Kidney glomerular epithelial cell (primary cell): ENCODE measurements around the gene UBR2.
"Not testable (repeated sequence)": the region's sequence is repeated elsewhere in the genome, so short reads cannot be mapped to it uniquely, and the experiment has no call there.

Source experiments
- DNase-seq: peaks from one replicate; lab custom pipeline; 2025; lab: John Stamatoyannopoulos, UW

The UBR2 gene

DNA sequence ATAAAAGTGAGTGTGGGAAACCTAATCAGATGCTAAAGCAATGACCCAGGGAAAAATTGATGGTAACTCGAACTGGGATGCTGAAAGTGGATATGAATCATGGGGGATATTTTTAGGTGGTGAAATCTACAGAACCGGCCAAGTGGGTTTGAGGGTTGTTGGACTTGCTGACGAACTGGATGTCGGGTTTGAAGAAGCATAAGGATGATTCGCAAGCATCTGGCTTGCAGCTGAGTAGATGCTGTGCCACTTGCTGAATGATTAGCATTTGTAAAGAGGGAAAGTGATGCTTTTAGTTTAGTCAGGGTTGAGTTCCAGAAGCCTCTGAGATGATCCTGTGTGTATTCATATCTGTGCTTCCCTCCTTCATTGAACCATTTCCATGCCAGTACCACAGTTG, 54.9 kb downstream of the UBR2 start:
- no peak for DNase-seq

DNA sequence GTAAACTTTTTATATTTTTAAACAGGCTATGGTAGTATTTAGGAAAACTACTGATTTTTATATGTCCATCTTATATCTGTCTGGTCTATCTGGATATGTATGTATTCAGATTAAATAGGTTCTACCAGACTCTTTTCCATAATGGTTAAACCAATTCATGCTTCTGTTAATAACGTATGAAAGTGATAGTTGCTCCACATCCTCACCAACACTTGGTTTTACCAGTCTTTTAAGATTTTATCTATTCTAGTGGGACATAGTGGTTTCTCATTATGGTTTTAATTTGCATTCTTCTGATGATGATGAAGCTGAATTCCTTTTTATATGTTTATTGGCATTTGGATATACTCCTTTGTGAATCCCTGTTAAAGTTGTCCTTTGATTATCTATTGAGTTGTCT, 56.1 kb downstream of the UBR2 start:
- no peak for DNase-seq

DNA sequence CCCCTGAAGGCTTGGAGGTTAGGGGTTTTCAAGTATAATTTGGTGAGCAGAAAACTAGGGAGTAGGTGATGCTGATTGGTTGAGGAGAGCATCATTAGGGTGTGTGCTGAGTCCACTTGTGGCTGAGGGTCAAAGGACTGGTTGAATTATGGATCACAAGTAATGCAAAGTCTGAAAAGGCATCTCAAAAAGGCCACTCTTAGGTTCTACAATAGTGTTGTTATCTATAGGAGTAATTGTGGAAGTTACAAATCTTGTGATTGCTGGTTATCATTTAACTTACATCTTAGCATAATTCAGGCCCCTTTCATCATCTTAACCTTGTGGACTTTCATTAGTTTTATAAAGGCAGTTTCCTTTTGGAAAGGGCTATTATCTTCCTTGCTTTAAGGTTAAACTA, 60.8 kb downstream of the UBR2 start:
- DNase-seq, result no peak

DNA sequence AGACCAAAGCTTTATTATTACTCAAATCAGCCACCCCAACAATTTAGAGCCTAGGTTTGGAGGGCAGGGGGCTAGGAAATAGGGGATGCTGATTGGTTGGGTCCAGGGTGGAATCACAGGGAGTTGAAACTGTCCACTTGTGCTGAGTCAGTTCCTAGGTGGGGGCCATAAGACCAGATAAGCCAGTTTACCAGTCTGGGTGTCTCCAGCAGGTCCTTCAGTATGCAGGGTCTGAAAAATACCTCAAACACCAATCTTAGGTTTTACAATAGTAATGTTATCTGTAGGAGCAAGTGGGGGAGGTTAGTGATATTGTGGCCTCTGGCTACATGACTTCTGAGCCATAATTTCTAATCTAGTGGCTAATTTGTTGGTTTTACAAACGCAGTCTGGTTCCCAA, 63.2 kb downstream of the UBR2 start:
- no peak for DNase-seq

DNA sequence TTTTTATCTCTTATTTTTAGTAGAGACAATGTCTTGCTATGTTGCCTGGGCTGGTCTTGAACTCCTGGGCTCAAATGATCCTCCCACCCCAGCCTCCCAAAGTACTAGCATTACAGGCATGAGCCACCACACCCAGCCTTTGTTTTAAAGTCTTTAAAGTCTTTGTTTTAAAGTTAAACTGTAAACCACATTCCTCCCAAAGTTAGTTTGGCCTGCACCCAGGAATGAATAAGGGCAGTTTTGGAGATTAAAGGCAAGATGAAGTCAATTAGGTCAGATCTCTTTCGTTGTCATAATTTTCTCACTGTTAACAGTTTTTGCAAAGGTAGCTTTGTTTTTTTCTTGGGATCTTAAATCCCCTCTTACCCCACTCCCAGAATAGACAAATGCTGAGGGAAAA, 63.8 kb downstream of the UBR2 start:
- DNase-seq, result no peak

DNA sequence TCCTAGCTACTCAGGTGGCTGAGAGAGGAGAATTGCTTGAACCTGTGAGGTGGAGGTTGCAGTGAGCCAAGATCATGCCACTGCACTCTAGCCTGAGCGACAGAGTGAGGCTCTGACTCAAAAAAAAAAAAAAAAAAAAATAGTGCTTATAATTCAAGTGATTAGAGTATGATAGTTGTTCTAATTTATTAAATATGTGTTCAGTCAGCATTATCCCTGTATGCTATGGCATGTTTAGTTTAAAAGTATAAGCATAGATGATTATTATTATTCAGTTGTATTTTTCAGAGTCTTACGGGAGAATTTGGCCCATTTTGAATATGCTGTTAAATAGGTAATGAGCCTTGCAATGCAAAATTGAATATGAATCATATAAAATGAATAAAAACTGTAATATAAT, 64.8 kb downstream of the UBR2 start:
- DNase-seq, result no peak

DNA sequence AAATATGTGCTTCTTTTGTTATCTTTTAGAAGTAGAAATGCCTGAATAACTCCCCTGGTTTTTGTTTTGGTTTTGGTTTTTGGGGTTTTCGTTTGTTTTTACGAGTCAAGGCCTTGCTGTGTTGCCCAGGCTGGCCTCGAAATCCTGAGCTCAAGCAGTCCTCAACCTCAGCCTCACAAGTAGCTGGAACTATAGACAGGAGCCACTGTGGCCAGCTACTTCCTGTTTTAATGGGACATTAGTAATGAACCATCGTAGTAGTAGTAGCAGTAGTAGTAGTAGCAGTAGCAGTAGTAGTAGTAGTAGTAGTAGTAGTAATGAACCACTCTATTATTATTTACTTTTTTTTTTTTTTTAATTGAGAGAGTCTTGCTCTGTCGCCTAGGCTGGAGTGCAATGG, 66.0 kb downstream of the UBR2 start:
- no peak for DNase-seq

DNA sequence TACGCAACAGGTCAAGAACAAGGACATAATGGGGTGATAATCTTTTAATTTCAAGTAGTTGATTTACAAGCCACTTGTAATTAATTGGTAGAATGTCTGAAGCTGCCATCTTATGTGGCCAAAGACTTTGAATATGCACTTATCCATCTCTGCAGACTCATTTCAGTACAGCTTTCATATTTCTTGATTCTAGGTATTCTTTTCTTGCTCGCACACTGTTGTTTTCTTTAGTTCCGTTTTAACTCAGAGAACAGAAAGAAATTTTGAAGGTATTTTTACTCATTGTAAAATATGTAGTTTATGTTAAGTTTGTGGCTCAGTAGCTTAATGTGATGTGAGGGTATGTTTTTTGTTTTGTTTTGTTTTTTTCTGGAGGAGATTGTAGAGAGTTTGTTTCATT, 73.9 kb downstream of the UBR2 start:
- no peak for DNase-seq

DNA sequence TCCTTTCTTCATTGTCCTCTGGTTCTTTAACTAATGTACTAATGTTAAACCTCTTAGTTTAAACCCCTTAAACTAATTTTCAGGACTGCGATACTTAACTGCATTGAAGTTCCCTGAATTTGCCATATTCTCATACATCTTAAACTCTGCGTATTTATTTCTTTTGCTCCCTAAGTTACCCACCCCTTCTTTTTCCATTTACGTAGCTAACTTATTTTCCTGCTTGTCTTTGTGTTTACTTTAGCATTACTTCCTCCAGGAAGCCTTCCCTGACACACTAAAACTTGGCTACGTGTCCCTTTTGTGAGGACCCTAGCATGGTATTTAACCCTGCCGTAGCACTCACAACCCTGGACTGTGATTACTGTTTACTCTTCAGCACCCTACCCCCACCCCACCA, 79.0 kb downstream of the UBR2 start:
- no peak for DNase-seq

DNA sequence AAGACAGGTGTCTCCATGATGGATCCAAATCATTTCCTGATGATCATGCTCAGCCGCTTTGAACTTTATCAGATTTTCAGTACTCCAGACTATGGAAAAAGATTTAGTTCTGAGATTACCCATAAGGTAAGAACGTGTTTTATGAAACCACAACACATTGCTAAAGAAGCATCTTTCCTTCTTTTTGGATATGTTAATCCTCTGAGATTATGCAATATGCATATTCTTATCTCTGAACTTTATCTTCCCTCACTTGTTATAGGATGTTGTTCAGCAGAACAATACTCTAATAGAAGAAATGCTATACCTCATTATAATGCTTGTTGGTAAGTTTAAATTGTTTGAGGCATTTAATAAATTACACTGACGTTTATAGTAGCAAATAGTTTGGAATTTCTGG, 80.4 kb downstream of the UBR2 start:
- no peak for DNase-seq

DNA sequence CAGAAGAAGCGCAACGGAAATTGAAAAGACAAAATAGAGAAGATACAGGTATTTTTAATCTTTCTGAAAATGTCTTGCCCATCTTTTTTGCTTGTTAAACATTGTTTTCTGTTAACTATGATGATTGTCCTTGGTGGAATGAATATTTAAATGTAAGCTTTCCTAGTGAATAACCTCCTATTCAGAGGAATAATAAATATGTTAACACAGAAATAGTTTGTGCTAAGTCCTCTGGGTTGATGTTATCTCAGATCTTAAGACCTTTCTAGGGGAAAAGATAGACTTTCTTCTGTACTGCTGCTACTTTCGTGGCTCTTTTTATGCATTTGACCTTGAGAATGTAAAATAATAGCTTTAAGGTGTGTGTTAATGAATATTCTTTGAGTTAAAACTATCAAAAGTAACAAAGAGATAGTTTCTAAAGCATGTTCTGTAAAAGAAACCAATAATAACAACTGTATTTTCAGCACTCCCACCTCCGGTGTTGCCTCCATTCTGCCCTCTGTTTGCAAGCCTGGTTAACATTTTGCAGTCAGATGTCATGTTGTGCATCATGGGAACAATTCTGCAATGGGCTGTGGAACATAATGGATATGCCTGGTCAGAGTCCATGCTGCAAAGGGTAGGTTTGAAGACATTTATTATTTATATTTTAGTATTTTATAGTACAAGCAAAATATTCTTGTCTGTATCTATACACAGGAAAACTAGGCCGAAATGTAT, 88.4 kb downstream of the UBR2 start:
- DNase-seq, result no peak

DNA sequence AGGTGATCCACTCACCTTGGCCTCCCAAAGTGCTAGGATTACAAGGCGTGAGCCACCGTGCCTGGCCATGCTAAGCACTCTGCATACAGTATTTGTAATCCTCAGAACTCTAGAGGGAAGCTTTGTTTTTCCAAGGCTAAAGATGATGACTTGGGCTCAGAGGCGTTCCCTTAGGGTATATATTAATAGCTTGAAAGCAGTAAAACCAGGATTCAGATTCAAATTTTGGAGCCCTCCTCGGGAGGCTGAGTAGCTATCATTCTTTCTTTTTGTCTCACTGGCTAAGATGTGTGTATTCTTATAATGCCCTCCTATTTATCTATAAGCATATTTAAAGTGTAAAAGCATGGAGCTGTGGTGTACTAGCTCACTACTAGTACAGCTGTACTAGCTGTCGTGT, 90.0 kb downstream of the UBR2 start:
- DNase-seq, result no peak

DNA sequence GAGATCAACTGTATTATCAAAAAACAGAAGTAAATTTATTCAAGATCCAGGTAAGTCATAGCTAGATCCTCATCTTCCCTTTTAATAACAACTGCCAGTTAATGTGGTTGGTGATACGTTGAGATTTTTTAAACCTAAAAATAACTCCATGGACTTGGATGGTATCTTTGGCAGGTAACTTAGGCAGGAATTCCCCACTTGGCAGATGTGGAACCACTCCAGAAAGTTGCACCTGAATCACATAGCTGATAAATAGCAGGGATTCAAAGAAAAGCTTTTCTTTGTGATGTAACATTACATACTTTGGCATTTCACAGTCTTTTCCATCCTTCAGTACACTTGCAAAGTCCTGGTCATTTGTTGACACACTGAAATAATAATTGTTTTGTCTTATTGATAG, 96.0 kb downstream of the UBR2 start:
- no peak for DNase-seq

DNA sequence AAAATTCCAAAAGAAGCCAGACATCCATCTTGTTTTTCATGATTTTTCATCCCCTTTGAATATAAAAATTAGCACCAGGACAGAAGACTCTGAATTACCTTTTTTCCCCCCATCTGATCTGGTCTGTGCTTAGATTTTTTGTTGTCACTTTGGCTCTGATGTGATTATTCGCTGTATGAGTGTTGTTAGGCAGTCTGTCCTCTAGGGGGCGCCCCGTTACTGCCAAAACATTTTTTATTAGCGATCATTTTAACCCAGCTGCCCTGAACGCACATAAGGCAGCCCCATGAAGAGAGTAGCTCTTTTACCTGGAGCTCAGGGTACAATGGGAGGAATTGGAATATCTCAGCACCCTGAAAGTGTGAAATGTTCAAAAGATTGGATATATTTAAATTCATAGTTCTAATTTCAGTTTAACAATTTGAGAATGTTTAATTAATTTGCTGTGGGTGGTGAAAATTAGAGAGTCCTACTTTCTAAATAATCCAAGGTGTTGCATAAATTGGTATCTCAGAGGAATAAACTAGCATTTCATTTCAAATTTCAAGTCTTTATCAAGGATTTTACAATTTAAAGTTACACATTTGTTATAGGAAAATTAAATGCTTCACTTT, 97.8 kb downstream of the UBR2 start:
- peak; percentile 62 for DNase-seq

DNA sequence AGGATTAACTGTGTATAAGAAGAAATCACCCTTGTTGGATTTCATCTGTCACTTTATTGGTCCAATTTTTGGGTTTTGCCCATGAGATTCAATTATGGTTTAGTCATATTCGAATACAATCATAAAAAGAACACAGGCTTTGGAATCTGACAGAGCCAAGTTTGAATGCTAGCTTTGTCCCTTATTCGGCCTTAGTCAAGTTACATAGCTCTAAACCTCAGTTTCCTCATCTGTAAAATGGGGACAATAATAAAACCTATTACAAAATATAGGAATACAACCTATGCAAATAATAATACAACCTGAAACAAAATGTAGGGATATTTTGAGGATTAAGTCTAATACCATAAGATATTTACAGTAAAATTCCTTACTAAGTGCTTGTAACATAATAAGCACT, 100.9 kb downstream of the UBR2 start:
- no peak for DNase-seq

DNA sequence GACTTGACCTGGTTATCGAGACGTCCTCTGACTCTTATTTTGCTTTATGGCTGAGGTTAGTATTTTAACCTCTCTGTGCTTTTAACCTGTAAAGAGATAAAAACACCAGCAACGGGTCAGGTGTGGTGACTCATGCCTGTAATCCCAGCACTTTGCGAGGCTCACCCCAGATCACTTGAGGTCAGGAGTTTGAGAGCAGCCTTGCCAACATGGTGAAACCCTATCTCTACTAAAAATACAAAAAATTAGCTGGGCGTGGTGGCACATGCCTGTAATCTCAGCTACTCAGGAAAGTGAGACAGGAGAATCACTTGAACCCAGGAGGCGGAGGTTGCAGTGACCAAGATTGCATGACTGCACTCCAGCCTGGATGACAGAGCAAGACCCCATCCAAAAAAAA, 110.5 kb downstream of the UBR2 start:
- DNase-seq, result not testable (repeated sequence)

DNA sequence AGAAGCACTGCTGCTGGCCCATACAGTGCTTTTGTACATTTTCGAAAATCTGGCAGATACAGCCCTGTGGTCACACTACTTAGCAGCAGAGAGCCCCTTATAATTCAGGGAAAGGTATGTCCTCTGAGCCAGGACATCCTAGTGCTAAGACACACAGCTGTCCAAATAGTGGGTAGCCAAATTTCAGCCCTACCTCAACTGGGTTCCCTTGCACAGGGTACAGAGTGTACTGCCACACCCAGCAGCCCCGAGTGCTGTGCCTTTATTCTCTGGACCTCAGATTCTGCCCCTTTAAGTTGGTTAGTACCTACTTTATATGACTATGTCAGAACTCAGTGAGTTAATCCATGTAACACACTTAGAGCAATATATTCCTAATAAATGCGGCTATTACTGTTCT, 111.0 kb downstream of the UBR2 start:
- DNase-seq, result no peak

DNA sequence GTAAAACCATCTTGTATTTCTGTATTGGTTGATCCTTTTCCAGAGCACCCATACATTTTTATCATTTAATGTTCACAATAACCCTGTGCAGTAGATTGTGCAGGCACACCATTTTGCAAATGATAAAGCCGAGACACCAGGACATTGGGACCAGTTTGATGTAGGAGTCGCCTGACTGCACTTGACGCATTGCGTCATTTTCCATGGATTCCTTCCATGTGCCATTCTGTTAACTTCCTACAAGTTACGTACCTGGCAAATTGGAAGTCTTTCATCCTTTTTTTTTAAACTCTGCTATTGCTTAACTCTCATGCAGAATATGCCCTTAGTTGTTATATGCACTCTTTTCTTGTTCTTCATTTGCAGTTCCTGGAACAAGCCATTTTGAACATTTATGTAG, 115.5 kb downstream of the UBR2 start:
- DNase-seq, result no peak

DNA sequence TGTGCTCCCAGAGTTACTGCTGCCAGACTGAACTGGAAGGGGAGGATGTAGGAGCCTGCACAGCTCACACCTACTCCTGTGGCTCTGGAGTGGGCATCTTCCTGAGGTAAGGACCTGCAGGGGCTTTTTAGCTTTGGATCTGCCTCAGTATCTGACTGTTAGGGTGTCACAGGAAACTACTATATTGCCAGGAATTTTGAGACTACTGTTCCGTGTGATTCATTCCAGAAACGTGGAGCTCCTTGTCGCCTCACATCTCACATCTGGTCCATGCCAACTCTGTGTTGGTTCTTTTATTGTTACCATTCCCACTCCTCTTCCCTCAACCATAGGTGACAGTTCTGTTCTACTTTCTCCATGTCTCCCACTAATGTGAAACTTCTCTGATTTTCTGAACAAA, 124.5 kb downstream of the UBR2 start:
- no peak for DNase-seq

DNA sequence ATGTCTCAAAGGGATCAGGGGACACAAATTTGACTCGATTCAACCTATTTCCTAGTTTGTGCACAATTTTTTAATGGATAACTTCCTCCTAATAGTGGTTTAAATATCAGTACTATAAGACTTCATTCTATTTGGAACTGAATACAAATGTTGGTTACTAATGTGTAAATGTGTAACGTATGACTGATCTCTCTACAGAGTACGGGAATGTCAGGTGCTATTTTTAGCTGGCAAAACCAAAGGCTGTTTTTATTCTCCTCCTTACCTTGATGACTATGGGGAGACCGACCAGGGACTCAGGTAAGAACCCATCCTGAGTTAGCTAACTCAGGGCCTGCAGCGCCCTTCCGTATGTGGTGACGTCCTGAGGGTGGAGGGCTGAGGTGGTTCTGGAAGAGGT, 125.5 kb downstream of the UBR2 start:
- DNase-seq, result peak; percentile 16

DNA sequence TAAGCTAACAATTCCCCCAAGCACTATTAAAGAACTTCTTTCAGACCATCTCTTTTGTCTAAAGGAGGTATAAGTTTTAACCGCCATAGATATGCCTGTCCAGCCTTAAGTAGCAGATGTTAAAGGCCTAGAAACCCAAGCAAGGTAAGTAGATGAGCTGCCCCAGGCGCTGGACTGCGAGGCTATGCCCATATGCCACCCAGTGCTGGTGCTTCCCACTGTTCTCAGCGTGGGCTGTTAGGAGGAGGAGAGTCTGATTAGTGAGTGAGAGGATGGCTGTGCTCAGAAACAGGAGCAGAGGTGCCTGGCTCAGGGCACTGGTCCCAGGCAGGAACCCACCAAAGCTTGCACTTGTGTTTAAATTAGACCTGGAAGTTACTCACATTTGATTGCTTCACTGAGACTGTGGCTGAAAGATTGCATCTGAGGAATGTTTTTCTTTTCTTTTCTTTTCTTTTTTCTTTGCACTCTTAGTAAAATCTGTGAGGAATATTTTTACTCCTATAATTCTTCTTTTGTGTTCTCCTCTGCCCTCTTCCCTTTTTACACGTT, 126.4 kb downstream of the UBR2 start:
- DNase-seq, result no peak

DNA sequence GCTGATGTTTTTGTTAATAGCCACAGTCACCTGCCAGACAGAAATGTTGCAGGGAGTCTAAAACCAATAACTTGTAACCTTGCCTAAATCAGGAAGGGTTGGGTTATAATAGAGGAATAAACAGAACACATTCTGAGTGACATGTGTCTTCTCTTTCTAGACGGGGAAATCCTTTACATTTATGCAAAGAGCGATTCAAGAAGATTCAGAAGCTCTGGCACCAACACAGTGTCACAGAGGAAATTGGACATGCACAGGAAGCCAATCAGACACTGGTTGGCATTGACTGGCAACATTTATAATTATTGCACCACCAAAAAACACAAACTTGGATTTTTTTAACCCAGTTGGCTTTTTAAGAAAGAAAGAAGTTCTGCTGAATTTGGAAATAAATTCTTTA, 127.0 kb downstream of the UBR2 start:
- DNase-seq, result no peak

DNA sequence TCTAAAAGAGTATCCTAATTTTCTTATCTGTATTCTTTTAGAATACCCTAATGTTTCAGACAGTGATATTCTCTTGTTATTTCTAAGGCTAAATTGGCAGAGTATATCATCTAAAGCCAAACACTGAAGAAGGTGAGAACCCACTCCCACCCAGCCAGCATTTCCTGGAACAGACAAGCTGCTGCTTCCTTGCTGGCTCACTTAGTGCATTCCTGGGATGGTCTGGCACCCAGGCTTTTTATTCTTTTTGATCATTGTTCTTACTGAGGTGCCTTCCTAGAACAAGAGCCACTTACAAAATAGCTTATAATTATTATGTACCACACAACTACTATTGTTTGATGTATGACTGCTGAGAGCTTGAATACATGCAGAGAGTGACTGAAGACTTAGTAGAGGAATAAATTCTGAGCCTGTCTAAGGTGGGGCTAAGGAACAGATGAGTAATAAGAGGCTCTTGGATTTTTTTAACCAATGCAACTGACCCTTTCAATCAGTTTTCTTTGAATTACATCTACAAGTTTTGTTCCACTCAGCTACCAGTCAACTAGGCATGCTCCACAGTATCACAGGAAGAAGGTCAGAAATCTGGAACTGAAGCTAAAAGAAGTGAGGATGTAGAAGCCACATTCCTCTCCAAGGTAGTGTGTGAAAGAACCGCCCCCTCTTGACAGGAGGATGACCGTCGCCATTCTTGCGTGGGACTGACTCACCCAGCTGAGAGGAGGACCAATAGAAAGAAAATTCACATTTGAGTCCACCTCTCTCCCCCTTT, 128.5 kb downstream of the UBR2 start:
- peak; percentile 91 for DNase-seq
